NT2/D1 (cell line): ENCODE results near the gene MAML2.

Experiments used
- SUZ12 ChIP-seq: IDR thresholded peaks from 2 replicates; pipeline ENCODE4 v1.6.1; 2011; ENCODE audit not compliant: insufficient read length, insufficient read depth; ENCODE audit errors: extremely low read depth
- YY1 ChIP-seq: IDR thresholded peaks from 2 replicates; pipeline ENCODE4 v1.6.1; 2011; ENCODE audit not compliant: insufficient read length, insufficient read depth
- ZNF274 ChIP-seq: IDR thresholded peaks from 2 replicates; pipeline ENCODE4 v1.6.1; 2011; ENCODE audit warnings: mild to moderate bottlenecking, low read depth, low read length

DNA sequence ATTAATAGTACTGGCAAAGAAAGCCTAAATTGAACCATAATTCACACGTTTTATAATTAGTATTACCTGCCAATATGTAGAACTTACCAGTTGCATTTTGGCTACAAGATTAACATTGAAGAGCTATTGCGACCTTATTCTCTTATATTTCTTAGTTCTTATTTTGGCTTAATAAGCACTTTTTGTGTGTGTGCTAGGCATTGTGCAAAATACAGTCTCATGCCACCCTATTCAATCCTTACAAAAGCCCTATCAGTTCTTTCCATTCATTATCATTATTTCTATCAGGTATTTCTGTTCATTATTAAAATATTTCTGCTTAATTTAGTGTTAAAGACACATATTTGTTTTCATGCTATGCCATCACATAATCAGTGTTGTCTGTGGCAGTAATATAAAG is 41.2 kb downstream of the MAML2 start:
- TF ChIP-seq ZNF274 = no peak
- TF ChIP-seq YY1 = no peak
- TF ChIP-seq SUZ12 = no peak
